ENCODE results near the gene MBD3L2B.

DNA sequence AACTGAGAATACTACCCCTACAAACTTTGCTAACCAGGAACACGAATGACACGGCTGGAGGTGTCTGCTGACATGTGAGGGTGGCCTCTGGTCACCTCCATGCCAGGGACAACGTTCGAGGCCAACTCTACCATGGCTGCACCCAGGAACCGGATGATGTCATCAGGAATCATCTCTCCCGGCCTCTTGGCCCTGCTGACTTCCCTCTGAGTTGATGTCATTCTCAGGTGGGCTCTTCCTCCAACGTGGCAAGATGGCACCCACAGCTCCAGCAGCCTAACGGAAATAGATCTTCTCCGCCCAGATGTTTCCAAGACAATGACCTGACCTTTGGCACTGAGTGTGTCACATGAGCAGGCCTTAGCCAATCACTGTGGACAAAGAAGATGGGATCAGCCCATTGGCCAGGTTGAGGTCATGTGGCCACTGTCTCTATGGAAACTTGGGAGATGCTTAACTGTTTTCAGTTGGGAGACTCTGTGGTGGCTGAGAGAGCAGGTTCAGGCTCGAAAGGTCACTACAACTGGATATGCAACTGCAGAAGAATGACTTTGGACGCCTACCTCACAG, 15.0 kb downstream of the MBD3L2B start:
- TF ChIP-seq, protein P1, sequence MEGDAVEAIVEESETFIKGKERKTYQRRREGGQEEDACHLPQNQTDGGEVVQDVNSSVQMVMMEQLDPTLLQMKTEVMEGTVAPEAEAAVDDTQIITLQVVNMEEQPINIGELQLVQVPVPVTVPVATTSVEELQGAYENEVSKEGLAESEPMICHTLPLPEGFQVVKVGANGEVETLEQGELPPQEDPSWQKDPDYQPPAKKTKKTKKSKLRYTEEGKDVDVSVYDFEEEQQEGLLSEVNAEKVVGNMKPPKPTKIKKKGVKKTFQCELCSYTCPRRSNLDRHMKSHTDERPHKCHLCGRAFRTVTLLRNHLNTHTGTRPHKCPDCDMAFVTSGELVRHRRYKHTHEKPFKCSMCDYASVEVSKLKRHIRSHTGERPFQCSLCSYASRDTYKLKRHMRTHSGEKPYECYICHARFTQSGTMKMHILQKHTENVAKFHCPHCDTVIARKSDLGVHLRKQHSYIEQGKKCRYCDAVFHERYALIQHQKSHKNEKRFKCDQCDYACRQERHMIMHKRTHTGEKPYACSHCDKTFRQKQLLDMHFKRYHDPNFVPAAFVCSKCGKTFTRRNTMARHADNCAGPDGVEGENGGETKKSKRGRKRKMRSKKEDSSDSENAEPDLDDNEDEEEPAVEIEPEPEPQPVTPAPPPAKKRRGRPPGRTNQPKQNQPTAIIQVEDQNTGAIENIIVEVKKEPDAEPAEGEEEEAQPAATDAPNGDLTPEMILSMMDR (IDR thresholded peaks at IDR 0.05; ENCODE audit: borderline replicate concordance, extremely low read depth, low read length, poor library complexity, severe bottlenecking), result no peak
- no peak for TF ChIP-seq EZH2 (IDR thresholded peaks at IDR 0.05; ENCODE audit: borderline replicate concordance, low read depth, low read length, severe bottlenecking)
